Stomach (tissue), 4 donors: ENCODE measurements around the gene ROCK2.

ENCODE experiments used
- CTCF ChIP-seq, 7 experiments: fragments of 450-650 bp in 4 of 7; fragments of 200-600 bp in 3 of 7; sonication (generic) in 3 of 7; IDR thresholded peaks; one replicate each; pipeline ENCODE4 v1.5.1; 2016 to 2019; ENCODE audit warnings: antibody characterized with exemption in 7 of 7, control low read depth in 2 of 7, mild to moderate bottlenecking in 1 of 7
- POLR2AphosphoS5 ChIP-seq, 3 donors: sonication (generic); formaldehyde crosslinking; IDR thresholded peaks; one replicate each; pipeline ENCODE4 v1.6.1; 2016; ENCODE audit warnings: antibody characterized with exemption in 3 of 3

DNA sequence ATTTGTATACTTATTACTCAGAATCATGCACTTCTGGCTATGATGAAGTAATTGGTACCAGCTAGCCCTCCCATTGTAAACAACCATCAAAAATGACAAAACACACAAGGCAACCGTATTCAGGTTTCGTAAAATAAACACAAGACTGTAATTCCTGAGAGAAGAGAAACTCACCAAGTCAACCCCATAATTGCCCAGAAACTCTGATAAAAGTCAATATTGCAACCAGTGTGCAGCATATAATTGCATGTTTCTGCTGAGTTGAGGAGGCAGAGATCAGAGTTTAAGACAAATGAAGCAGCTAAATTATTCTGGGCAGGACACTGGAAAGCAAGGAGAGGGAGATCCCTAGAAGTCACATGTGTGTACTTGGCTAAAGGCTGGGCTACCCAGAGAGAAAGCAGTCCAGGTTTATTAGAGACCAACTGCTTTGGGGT lies 90.3 kb downstream of the ROCK2 start:
- TF ChIP-seq CTCF (IDR thresholded peaks at IDR 0.05) (no peak), POLR2AphosphoS5 (IDR thresholded peaks at IDR 0.05) (no peak)
